Liver (tissue), 3 donors: ENCODE data around the gene AOPEP.

Source experiments
- CTCF ChIP-seq: fragments of 150-350 bp; IDR thresholded peaks from 2 replicates; pipeline ENCODE4 v1.5.1; 2017; ENCODE audit warnings: improper control_type of control experiment, low read depth, low read length; ENCODE audit not compliant: missing input control
- EGR1 ChIP-seq, 2 donors: IDR thresholded peaks; 2 replicates each; pipeline ENCODE4 v1.6.1; 2016 to 2018; ENCODE audit warnings: antibody characterized with exemption in 2 of 2, low read depth in 2 of 2
- GABPA ChIP-seq, 2 donors: IDR thresholded peaks in 1 of 2; conservative IDR thresholded peaks in 1 of 2; 2 replicates each; pipeline ENCODE4 v1.6.1; 2016; ENCODE audit warnings: antibody characterized with exemption in 2 of 2, mild to moderate bottlenecking in 1 of 2, moderate library complexity in 1 of 2
- JUND ChIP-seq, 2 donors: IDR thresholded peaks; 2 replicates each; pipeline ENCODE4 v1.6.1; 2016; ENCODE audit warnings: antibody characterized with exemption in 2 of 2
- MAX ChIP-seq: IDR thresholded peaks from 2 replicates; pipeline ENCODE4 v1.6.1; 2016; ENCODE audit warnings: antibody characterized with exemption
- NR2F2 ChIP-seq: IDR thresholded peaks from 2 replicates; pipeline ENCODE4 v1.6.1; 2016; ENCODE audit warnings: antibody characterized with exemption
- RAD21 ChIP-seq, 2 donors: IDR thresholded peaks; 2 replicates each; pipeline ENCODE4 v1.6.1; 2016; ENCODE audit warnings: antibody characterized with exemption in 2 of 2, mild to moderate bottlenecking in 2 of 2
- REST ChIP-seq: IDR thresholded peaks from 2 replicates; pipeline ENCODE4 v1.6.1; 2016; ENCODE audit warnings: antibody characterized with exemption, mild to moderate bottlenecking
- RXRA ChIP-seq, 2 donors: IDR thresholded peaks; 2 replicates each; pipeline ENCODE4 v1.6.1; 2017 to 2018; ENCODE audit warnings: antibody characterized with exemption in 2 of 2, mild to moderate bottlenecking in 1 of 2
- SP1 ChIP-seq: IDR thresholded peaks from 2 replicates; pipeline ENCODE4 v1.6.1; 2018; ENCODE audit warnings: antibody characterized with exemption, mild to moderate bottlenecking
- TAF1 ChIP-seq: conservative IDR thresholded peaks from 2 replicates; pipeline ENCODE4 v1.6.1; 2016; ENCODE audit warnings: antibody characterized with exemption, mild to moderate bottlenecking
- YY1 ChIP-seq: IDR thresholded peaks from 2 replicates; pipeline ENCODE4 v1.6.1; 2016; ENCODE audit warnings: antibody characterized with exemption, mild to moderate bottlenecking
- donor health status: healthy.
- donor health status: healthy.

GRCh38 chr9:94976077-94976476 lies 249.6 kb downstream of the AOPEP start:
- TF ChIP-seq CTCF (no peak), EGR1 (IDR thresholded peaks at IDR 0.05; ENCODE audit: low read depth in 2 of 2) (no peak), GABPA (IDR thresholded peaks at IDR 0.05 in 1 of 2, conservative IDR thresholded peaks at IDR 0.05 in 1 of 2) (no peak), SP1 (peak; percentile 95), RAD21 (IDR thresholded peaks at IDR 0.05) (peak; percentile 52 to 74), JUND (IDR thresholded peaks at IDR 0.05) (peak; percentile 60 to 69), RXRA (IDR thresholded peaks at IDR 0.05) (peak; percentile 79 to 81), NR2F2 (no peak), REST (peak; percentile 85), MAX (peak; percentile 47), TAF1 (peak; percentile 86), YY1 (peak; percentile 79)
